ENCODE data around the gene ASB1. TPM values are rescaled to one million over a fixed set of nuclear protein-coding genes. Genes with fewer than 3 reads are reported as not detected.
"Not testable (repeated sequence)": the region's sequence is repeated elsewhere in the genome, so short reads cannot be mapped to it uniquely, and the experiment has no call there.

ASB1 gene
- polyA plus RNA-seq, 2 donors: 10.1 to 10.8 TPM

GRCh38 chr2:238401551-238401950 is 25.2 kb upstream of the ASB1 start:
- Histone ChIP-seq H3K27me3 (ENCODE audit: control insufficient read depth in 1 of 2, insufficient read depth in 2 of 2, low read length in 2 of 2) (no peaks in the 10 kb centered on the region), H3K9me3 (ENCODE audit: control insufficient read depth in 2 of 2, insufficient read depth in 1 of 2, low read depth in 1 of 2, low read length in 1 of 2) (no peaks in the 10 kb centered on the region), H3K4me3 (ENCODE audit: low read depth in 1 of 2, low read length in 2 of 2) (no peak overlapping the region), H3K27ac (ENCODE audit: low read depth in 2 of 2, low read length in 1 of 2) (no peak overlapping the region), H3K36me3 (ENCODE audit: control insufficient read depth in 2 of 2, insufficient read depth in 2 of 2, low read length in 1 of 2) (peaks cover 3 to 4% of the 10 kb centered on the region in 2 donors), H3K4me1 (ENCODE audit: control insufficient read depth in 2 of 2, insufficient read depth in 2 of 2, low read length in 1 of 2) (peaks cover 0 to 6% of the 10 kb centered on the region in 2 donors)
- WGBS, 2 donors: 72 to 79% methylated on average over 8 of the region's 8 CpGs

GRCh38 chr2:238403632-238404405 is 22.9 kb upstream of the ASB1 start:
- no peaks in the 10 kb centered on the region for H3K27me3 ChIP-seq (ENCODE audit: control insufficient read depth in 1 of 2, insufficient read depth in 2 of 2, low read length in 2 of 2)
- no peak overlapping the region for H3K27ac ChIP-seq (ENCODE audit: low read depth in 2 of 2, low read length in 1 of 2)
- WGBS, 2 donors: 91 to 95% methylated on average over 21 of the region's 21 CpGs
- H3K4me3 ChIP-seq (ENCODE audit: low read depth in 1 of 2, low read length in 2 of 2): no peak overlapping the region
- peaks cover 0 to 6% of the 10 kb centered on the region in 2 donors for H3K4me1 ChIP-seq (ENCODE audit: control insufficient read depth in 2 of 2, insufficient read depth in 2 of 2, low read length in 1 of 2)
- H3K36me3 ChIP-seq (ENCODE audit: control insufficient read depth in 2 of 2, insufficient read depth in 2 of 2, low read length in 1 of 2): peaks cover 2 to 6% of the 10 kb centered on the region in 2 donors
- no peaks in the 10 kb centered on the region for H3K9me3 ChIP-seq (ENCODE audit: control insufficient read depth in 2 of 2, insufficient read depth in 1 of 2, low read depth in 1 of 2, low read length in 1 of 2)

DNA sequence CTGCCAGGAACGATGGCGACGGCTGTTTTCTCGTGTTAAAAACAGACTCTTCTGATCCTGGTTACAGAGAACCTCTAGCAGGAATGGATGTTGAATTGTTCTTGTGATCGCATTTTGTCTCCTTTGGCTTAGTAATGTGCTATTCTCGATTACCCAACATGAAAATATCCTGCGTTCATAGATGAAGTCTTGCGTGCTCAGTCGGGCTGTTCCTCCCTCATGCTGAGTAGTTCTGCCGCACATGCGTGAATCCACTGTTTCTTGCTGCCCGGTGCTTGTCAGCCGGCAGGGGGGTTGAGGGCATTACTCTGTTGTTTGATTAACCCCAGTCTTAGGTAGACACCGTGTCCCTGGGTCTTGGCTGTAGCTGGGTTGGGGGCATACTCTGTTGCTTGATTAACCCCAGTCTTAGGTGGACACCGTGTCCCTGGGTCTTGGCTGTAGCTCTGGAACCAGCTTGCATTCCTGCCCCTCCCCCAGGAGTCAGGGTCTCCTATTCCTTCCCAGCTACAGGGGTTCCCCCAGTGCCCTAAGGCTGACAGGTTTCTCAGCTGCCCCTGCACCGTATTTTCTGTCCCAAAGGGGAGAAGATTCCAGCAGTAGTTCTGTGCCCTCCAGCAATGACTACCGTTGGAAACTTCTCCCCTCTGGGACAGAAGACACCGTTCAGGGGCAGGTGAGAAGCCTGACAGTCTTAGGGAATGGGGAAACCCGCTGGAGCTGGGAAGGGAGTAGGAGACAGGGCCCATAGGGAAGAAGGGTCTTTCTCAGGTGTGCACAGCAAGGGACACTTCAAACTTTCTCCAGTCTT is 22.1 kb upstream of the ASB1 start:
- Histone ChIP-seq H3K4me1 (ENCODE audit: control insufficient read depth in 2 of 2, insufficient read depth in 2 of 2, low read length in 1 of 2) (peaks cover 0 to 6% of the 10 kb centered on the region in 2 donors), H3K4me3 (ENCODE audit: low read depth in 1 of 2, low read length in 2 of 2) (no peak overlapping the region), H3K27me3 (ENCODE audit: control insufficient read depth in 1 of 2, insufficient read depth in 2 of 2, low read length in 2 of 2) (no peaks in the 10 kb centered on the region), H3K9me3 (ENCODE audit: control insufficient read depth in 2 of 2, insufficient read depth in 1 of 2, low read depth in 1 of 2, low read length in 1 of 2) (no peaks in the 10 kb centered on the region), H3K36me3 (ENCODE audit: control insufficient read depth in 2 of 2, insufficient read depth in 2 of 2, low read length in 1 of 2) (peaks cover 2 to 6% of the 10 kb centered on the region in 2 donors), H3K27ac (ENCODE audit: low read depth in 2 of 2, low read length in 1 of 2) (no peak overlapping the region)
- WGBS, 2 donors: 89 to 93% methylated on average over 19 of the region's 19 CpGs

DNA sequence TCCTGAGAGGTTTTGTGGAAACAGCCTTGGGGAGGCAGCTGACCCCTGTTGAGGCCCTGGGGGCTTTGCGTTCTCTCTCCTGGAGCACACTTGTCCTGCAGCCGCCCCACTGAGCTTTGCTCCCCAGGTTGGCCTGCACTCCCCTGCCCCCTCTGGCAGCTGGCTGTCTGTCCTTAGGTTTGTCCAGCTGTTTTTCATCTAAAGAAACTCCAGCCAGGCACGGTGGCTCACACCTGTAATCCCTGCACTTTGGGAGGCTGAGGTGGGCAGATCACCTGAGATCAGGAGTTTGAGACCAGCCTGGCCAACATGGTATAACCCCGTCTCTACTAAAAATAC is 21.5 kb upstream of the ASB1 start:
- not testable (repeated sequence) for H3K9me3 ChIP-seq (ENCODE audit: control insufficient read depth in 2 of 2, insufficient read depth in 1 of 2, low read depth in 1 of 2, low read length in 1 of 2); H3K27me3 ChIP-seq (ENCODE audit: control insufficient read depth in 1 of 2, insufficient read depth in 2 of 2, low read length in 2 of 2); H3K27ac ChIP-seq (ENCODE audit: low read depth in 2 of 2, low read length in 1 of 2); H3K36me3 ChIP-seq (ENCODE audit: control insufficient read depth in 2 of 2, insufficient read depth in 2 of 2, low read length in 1 of 2); H3K4me3 ChIP-seq (ENCODE audit: low read depth in 1 of 2, low read length in 2 of 2); H3K4me1 ChIP-seq (ENCODE audit: control insufficient read depth in 2 of 2, insufficient read depth in 2 of 2, low read length in 1 of 2)
- 93 to 95% methylated on average over 4 of the region's 4 CpGs for WGBS, 2 donors

- WGBS, 2 donors: 84 to 86% methylated on average over 20 of the region's 20 CpGs
These were observed 20.3 kb upstream of the ASB1 start for GRCh38 chr2:238406221-238406997.

GRCh38 chr2:238406998-238407285 is 19.8 kb upstream of the ASB1 start:
- Histone ChIP-seq H3K4me1 (ENCODE audit: control insufficient read depth in 2 of 2, insufficient read depth in 2 of 2, low read length in 1 of 2) (peaks cover 0 to 7% of the 10 kb centered on the region in 2 donors), H3K4me3 (ENCODE audit: low read depth in 1 of 2, low read length in 2 of 2) (no peak overlapping the region), H3K27ac (ENCODE audit: low read depth in 2 of 2, low read length in 1 of 2) (no peak overlapping the region), H3K27me3 (ENCODE audit: control insufficient read depth in 1 of 2, insufficient read depth in 2 of 2, low read length in 2 of 2) (no peaks in the 10 kb centered on the region), H3K9me3 (ENCODE audit: control insufficient read depth in 2 of 2, insufficient read depth in 1 of 2, low read depth in 1 of 2, low read length in 1 of 2) (no peaks in the 10 kb centered on the region), H3K36me3 (ENCODE audit: control insufficient read depth in 2 of 2, insufficient read depth in 2 of 2, low read length in 1 of 2) (peaks cover 2 to 6% of the 10 kb centered on the region in 2 donors)
- WGBS, 2 donors: 77 to 85% methylated on average over 8 of the region's 8 CpGs

More at GRCh38 chr2:238406221-238406997, 20.3 kb upstream of the ASB1 start:
- peaks cover 0 to 7% of the 10 kb centered on the region in 2 donors for H3K4me1 ChIP-seq (ENCODE audit: control insufficient read depth in 2 of 2, insufficient read depth in 2 of 2, low read length in 1 of 2)
- no peaks in the 10 kb centered on the region for H3K27me3 ChIP-seq (ENCODE audit: control insufficient read depth in 1 of 2, insufficient read depth in 2 of 2, low read length in 2 of 2)
- peaks cover 2 to 6% of the 10 kb centered on the region in 2 donors for H3K36me3 ChIP-seq (ENCODE audit: control insufficient read depth in 2 of 2, insufficient read depth in 2 of 2, low read length in 1 of 2)
- no peak overlapping the region for H3K27ac ChIP-seq (ENCODE audit: low read depth in 2 of 2, low read length in 1 of 2)
- H3K9me3 ChIP-seq (ENCODE audit: control insufficient read depth in 2 of 2, insufficient read depth in 1 of 2, low read depth in 1 of 2, low read length in 1 of 2): no peaks in the 10 kb centered on the region
- H3K4me3 ChIP-seq (ENCODE audit: low read depth in 1 of 2, low read length in 2 of 2): no peak overlapping the region

GRCh38 chr2:238407566-238407965 is 19.2 kb upstream of the ASB1 start:
- Histone ChIP-seq H3K27ac (ENCODE audit: low read depth in 2 of 2, low read length in 1 of 2) (no peak overlapping the region), H3K4me1 (ENCODE audit: control insufficient read depth in 2 of 2, insufficient read depth in 2 of 2, low read length in 1 of 2) (peaks cover 0 to 7% of the 10 kb centered on the region in 2 donors), H3K27me3 (ENCODE audit: control insufficient read depth in 1 of 2, insufficient read depth in 2 of 2, low read length in 2 of 2) (no peaks in the 10 kb centered on the region), H3K9me3 (ENCODE audit: control insufficient read depth in 2 of 2, insufficient read depth in 1 of 2, low read depth in 1 of 2, low read length in 1 of 2) (no peaks in the 10 kb centered on the region), H3K36me3 (ENCODE audit: control insufficient read depth in 2 of 2, insufficient read depth in 2 of 2, low read length in 1 of 2) (peaks cover 2 to 6% of the 10 kb centered on the region in 2 donors), H3K4me3 (ENCODE audit: low read depth in 1 of 2, low read length in 2 of 2) (no peak overlapping the region)
- WGBS, 2 donors: 81 to 95% methylated on average over 11 of the region's 11 CpGs

DNA sequence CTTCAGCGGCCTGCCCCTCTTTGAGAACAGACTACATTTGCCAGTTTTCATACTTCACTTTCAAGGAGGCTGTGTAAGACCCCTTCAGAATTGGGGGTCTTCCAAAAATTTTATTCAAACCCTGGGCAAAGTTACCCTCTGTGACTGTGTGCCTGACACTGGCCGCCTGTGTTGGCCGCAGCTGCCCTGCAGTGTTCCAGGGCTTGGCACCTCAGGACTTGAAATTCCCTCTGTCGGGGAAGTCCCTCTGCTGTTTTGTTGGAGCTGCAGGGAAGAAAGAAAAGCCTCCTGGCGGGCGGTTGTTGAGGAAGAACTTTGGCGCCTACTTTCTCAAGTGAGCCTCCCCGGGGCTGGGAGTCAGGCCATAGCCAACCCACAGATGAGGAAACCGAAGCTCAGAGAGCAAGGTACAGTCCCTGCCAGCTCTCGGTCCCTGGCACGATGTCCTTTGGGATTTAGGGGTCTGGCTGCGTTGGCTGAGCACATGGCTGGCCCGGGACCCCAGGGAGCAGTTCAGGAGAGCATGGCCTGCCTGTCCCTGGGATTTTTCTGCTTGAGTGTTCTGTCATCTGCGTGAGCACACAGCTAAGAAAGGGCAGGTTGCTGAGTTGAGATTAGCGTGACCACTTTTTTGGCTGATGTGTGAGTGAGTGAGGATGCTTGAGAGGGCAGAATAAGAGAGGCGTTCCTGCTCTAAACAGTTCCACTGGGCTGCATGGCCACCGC is 17.9 kb upstream of the ASB1 start:
- Histone ChIP-seq H3K27ac (ENCODE audit: low read depth in 2 of 2, low read length in 1 of 2) (no peak overlapping the region), H3K4me3 (ENCODE audit: low read depth in 1 of 2, low read length in 2 of 2) (no peak overlapping the region), H3K9me3 (ENCODE audit: control insufficient read depth in 2 of 2, insufficient read depth in 1 of 2, low read depth in 1 of 2, low read length in 1 of 2) (no peaks in the 10 kb centered on the region), H3K36me3 (ENCODE audit: control insufficient read depth in 2 of 2, insufficient read depth in 2 of 2, low read length in 1 of 2) (peaks cover 2 to 6% of the 10 kb centered on the region in 2 donors), H3K4me1 (ENCODE audit: control insufficient read depth in 2 of 2, insufficient read depth in 2 of 2, low read length in 1 of 2) (peaks cover 0 to 7% of the 10 kb centered on the region in 2 donors), H3K27me3 (ENCODE audit: control insufficient read depth in 1 of 2, insufficient read depth in 2 of 2, low read length in 2 of 2) (no peaks in the 10 kb centered on the region)
- 83 to 87% methylated on average over 17 of the region's 17 CpGs for WGBS, 2 donors

Data from esophagus (tissue), 2 donors.